ENCODE data around the gene CPN2.

DNA sequence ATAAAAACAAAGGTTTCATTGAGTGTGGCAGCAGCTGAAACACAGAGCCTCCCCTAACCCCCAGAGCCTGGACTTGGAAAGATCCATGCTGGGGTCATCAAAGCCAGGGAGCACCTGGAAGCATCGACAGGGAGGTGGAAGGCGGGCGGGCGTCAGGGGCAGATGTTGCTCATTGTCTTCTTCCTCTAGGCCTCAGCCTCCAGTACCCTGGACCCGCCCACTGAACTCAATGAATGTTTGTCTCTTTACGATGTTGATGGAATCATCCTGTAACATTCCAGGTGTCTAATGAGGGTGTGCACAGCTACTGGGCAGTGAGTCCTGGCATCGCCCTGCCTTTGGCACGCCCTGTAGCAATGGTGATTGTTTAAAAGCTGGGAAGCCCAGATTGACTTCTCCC, 38.1 kb upstream of the CPN2 start:
- no peak for TF ChIP-seq TAF1 (IDR thresholded peaks at IDR 0.05; ENCODE audit: borderline replicate concordance, insufficient read depth, low read length)
- TF ChIP-seq, protein P1, sequence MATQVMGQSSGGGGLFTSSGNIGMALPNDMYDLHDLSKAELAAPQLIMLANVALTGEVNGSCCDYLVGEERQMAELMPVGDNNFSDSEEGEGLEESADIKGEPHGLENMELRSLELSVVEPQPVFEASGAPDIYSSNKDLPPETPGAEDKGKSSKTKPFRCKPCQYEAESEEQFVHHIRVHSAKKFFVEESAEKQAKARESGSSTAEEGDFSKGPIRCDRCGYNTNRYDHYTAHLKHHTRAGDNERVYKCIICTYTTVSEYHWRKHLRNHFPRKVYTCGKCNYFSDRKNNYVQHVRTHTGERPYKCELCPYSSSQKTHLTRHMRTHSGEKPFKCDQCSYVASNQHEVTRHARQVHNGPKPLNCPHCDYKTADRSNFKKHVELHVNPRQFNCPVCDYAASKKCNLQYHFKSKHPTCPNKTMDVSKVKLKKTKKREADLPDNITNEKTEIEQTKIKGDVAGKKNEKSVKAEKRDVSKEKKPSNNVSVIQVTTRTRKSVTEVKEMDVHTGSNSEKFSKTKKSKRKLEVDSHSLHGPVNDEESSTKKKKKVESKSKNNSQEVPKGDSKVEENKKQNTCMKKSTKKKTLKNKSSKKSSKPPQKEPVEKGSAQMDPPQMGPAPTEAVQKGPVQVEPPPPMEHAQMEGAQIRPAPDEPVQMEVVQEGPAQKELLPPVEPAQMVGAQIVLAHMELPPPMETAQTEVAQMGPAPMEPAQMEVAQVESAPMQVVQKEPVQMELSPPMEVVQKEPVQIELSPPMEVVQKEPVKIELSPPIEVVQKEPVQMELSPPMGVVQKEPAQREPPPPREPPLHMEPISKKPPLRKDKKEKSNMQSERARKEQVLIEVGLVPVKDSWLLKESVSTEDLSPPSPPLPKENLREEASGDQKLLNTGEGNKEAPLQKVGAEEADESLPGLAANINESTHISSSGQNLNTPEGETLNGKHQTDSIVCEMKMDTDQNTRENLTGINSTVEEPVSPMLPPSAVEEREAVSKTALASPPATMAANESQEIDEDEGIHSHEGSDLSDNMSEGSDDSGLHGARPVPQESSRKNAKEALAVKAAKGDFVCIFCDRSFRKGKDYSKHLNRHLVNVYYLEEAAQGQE (IDR thresholded peaks at IDR 0.05; ENCODE audit: insufficient read depth in 1 of 2, low read depth in 2 of 2, low read length in 2 of 2), result no peak

Data from PFSK-1 (cell line).